H1 (cell line): ENCODE results near the gene PGM2. TPM values are rescaled to one million over a fixed set of nuclear protein-coding genes. Genes with fewer than 3 reads are reported as not detected.

Experiments used
- CTBP2 ChIP-seq: IDR thresholded peaks from 2 replicates; pipeline ENCODE4 v1.7.0; 2011; ENCODE audit warnings: borderline replicate concordance, mild to moderate bottlenecking, moderate library complexity, mixed read lengths, low read length; ENCODE audit not compliant: insufficient read depth, insufficient read length
- polyA plus RNA-seq, 7 experiments: library from polyadenylated mRNA; depleted of rRNA in 3 of 7; stranded (reverse) in 5 of 7; unstranded in 2 of 7; fragments of >200 nt in 5 of 7; fragments of 200-250 nt in 2 of 7; gene quantifications; 1 replicate in 5 of 7; 2 replicates in 1 of 7; 4 replicates in 1 of 7; pipeline versions ENCODE4 v1.2.1 to v1.2.3, GENCODE V29; 2011 to 2013; ENCODE audit warnings: missing spikeins in 2 of 7, mixed read lengths in 2 of 7
- total RNA-seq: library from RNA; stranded (reverse); fragmentation: NEBNext Ultra II Directional; extraction: Animal tissue kit (Norgen Biotek cat#: 25700); gene quantifications from 2 replicates; pipeline ENCODE4 v1.2.1, GENCODE V29; 2021

The PGM2 gene
- total and polyA plus RNA-seq, 2 of the 8 experiments (the other 6 are each of a cell fraction or from before 2014, with no cell fraction given), result 7.7 to 38.0 TPM

GRCh38 chr4:37847311-37847884, 20.9 kb downstream of the PGM2 start (continued):
- no peak for TF ChIP-seq CTBP2
